HG02571 (cell line): ENCODE data around the gene MCTP1.

Source experiments
- ATAC-seq: cut with Tn5 transposase; IDR thresholded peaks from one replicate; pipeline ENCODE4 v1.9.1; 2021; ENCODE audit warnings: mild to moderate bottlenecking, moderate library complexity; ENCODE audit not compliant: unreplicated experiment

Gene MCTP1

GRCh38 chr5:94672746-94673145 lies 612.1 kb downstream of the MCTP1 start:
- ATAC-seq, result no peak

GRCh38 chr5:94670726-94671125 lies 614.2 kb downstream of the MCTP1 start:
- no peak for ATAC-seq

DNA sequence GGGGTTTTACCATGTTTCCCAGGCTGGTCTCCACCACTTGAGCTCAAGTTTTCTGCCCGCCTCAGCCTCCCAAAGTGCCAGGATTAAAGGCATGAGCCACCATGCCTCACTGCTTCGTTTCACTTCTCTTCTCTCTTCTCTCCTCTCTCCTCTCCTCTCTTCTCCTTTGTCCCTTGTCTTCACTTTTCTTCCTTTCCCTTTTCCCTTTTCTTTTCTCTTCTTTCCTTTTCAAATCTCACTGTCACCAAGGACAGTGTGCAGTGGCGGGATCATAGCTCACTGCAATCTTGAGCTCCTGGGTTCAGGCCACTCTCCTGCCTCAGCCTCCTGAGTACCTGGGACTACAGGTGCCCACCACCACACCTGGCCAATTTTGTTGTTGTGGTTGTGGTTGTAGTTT lies 617.0 kb downstream of the MCTP1 start:
- ATAC-seq, result no peak

GRCh38 chr5:94661086-94661485 lies 623.8 kb downstream of the MCTP1 start:
- ATAC-seq, result no peak

DNA sequence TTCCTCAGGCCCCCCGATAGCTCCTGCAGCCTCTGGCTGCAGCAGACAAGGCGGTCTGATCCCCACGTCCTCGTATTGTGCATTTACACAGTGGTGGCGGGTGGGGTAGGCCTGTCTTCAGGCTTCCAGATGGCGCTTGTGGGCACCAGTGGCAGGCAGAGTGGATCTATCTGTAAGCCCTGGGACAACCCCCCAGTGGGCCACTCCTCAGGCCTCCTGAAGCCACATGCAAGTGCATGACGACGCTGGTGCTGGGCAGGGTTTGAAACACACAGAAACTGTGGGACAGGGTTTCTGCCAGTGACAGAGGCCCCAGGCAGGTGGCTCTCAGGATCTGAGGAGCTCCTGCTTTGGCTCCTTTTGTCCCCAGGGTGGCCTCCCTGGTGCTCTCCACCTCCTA lies 624.4 kb downstream of the MCTP1 start:
- no peak for ATAC-seq

DNA sequence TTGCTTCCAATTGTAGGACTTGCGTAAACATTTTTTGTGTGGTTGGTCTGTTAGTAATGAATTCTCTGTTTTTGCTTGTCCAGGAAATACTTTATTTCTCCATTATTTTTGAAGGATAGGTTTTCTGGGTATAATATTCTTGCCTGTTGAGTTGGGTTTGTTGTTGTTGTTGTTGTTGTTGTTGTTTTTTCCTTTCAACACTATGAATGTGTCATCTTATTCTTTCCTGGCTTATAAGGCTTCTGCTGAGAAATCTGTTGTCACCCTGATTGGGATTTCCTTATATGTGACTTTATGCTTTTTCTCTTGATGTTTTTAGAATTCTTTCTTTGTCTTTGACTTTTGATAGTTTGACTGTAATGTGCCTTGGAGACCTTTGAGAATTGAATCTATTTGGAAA lies 626.6 kb downstream of the MCTP1 start:
- ATAC-seq, result no peak
